NCI-H524 (cell line): Measurements from ENCODE around the gene CD83.
A peak's percentile ranks its signal among the peaks of the same experiment; 100 is the strongest.

Experiments used
- DNase-seq, 2 experiments: peaks; one replicate each; lab custom pipeline; 2025; lab: John Stamatoyannopoulos, UW

The CD83 gene

DNA sequence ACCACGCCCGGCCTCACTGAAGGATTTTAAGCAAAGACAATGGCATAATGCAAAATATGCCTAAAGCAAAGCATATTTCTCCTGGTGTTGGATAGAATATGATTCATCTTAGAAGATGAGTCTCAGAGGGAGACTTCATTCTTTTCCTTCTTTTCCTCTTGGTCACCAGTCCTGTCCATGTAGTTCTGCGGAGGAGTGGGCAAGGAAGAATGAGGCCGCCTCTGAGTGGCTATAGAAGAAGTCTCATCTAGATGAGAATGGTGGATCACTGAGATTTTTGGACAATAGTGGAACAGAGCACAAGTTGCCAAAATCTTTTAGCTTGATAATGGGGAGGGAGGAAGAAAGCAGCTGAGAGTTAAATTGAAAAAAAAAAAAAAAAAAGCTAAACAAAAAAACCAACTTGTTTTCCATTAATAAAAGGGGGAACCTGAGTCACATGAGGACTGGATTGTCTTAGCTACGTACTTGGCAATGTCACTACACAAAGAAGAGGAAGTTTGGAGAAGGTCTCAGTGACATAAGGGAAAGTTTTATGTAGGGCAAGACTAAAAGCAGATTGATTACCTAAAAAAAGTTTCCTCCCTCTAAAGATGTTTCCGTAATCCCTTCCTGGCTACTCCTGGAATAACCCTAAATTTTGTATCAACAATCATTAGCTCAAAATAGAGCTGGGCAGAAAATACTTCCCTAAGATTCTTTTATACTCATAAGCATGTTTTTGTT, 6.0 kb downstream of the CD83 start:
- no peak for DNase-seq

GRCh38 chr6:14125346-14125745, 7.8 kb downstream of the CD83 start:
- no peak for DNase-seq

GRCh38 chr6:14126191-14126590, 8.6 kb downstream of the CD83 start:
- no peak for DNase-seq

- DNase-seq, result no peak
These were observed 10.0 kb downstream of the CD83 start for GRCh38 chr6:14127611-14128010.

DNA sequence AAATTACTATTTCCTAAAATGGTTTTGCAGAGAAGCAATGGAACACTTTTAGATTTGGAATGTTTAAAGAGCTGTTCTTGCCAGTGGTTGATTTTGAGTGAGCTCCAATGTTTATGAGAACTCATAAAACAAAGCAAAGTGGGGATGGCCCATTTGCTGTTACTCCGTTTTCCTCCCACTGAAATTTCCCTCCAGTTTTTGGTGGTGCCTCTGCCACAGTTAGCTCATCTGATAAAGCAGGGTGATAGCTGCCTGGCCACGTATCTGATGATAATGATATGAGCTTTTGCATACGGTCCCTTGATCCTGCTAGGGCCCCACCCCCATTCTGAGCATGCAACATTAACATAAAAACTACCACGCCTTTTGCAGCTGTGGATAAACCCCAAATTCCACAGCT, 10.4 kb downstream of the CD83 start:
- no peak for DNase-seq

DNA sequence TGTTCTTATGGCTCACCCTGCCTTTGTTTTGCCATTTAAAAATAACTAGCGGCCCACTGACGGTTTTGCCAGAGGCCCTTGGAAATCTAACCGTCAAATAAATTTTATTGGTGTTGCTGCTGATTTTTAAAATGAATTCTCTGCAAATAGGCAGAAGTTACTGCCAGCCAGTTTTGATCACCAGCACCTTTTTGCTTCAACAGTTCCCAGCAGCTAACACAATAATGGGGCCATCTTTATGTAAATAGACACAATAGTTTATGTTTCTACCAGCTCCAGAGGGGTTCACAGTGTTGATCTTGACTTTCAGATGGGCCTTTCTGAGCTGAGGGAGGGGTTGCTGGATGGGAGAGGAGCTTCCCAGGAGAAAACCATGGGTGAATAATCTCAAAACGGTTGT, 11.2 kb downstream of the CD83 start:
- no peak for DNase-seq

DNA sequence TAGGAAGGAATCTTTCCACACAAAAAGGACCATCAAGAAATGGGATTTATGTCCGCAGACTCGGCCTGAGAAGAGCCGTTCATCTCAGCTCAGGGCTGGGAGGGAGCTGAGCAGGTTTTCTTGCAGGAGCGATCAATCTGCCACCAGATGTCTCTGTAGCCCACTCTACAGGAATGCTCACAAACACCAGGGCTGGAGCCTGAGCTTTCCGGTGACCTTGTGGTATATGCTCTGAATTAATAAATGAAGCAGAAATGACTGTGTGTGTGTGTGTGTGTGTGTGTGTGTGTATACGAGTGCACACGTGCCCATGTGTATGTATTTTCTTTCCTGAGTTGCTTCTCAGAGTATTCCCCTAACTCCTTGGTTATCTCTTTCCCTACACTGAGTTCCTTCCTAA, 12.0 kb downstream of the CD83 start:
- peak; percentile 52 to 79 for DNase-seq

GRCh38 chr6:14130435-14131075, 13.0 kb downstream of the CD83 start:
- DNase-seq, result no peak

GRCh38 chr6:14131579-14131978, 14.0 kb downstream of the CD83 start:
- no peak for DNase-seq

DNA sequence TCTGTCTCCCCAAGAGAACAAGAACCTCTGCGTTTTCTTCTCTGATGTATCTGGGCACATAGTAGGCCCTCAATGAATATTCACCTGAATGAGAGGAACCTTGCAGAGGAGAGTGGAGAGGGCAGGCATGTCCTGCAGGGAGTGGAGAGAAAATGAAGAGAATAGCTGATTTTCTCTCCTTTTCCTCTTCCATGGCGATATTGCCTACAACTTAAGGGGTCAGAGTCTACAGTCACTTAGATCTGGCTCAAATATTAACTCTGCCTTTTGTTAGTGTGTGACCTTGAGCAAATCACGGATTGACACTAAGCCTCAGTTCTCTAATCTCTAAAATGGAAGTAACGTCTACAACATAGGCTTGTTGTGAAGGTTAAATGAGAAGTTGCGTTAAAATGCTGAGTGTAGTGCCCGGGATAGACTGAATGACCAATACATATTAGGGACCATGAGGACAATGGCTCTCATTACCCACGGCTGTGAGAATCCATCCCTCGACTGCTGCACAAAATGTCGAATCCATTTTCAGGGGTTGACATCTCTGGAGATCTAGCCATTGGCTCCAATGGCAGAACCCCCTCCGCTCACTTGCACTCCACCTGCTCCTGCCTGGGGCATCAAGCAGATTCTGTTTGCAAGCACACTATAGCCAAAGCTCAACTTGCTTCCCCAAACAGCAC, 14.8 kb downstream of the CD83 start:
- DNase-seq, result no peak

- DNase-seq, result no peak
These were observed 15.3 kb downstream of the CD83 start for GRCh38 chr6:14132921-14133275.

DNA sequence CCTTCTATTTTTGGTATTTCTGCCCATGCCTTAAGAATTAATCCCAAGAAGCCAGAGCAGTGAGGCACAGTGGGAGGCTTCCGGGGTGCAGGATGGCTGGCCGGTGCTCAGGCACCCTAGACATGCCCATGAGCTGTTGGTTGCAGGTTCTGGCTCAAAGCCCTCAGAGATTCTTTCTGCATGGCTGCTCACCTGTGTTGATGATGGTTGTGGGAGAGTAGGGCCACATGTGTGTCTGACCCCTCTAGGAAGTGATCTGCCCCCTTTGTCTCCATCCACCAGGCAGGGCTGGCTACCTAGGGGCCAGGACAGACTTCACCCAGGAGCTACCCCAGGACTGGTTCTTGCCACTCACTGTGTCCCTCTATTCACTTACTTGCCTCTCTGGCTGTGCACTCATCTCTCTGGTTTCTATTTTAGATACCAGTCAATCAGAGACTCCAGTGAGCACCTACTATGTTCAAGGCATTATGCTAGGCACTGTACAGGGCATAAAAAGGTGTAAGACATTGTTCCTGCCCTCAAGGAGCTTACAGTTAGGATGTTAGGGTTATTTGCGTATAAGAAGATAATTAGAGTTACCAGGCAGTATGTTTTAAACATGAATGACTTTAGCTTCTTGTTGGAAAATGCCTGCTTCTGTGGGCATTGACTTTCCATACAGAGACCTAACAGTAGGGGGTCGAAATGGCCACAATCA, 16.8 kb downstream of the CD83 start:
- no peak for DNase-seq

- no peak for DNase-seq
These were observed 18.4 kb downstream of the CD83 start for GRCh38 chr6:14135893-14136539.

DNA sequence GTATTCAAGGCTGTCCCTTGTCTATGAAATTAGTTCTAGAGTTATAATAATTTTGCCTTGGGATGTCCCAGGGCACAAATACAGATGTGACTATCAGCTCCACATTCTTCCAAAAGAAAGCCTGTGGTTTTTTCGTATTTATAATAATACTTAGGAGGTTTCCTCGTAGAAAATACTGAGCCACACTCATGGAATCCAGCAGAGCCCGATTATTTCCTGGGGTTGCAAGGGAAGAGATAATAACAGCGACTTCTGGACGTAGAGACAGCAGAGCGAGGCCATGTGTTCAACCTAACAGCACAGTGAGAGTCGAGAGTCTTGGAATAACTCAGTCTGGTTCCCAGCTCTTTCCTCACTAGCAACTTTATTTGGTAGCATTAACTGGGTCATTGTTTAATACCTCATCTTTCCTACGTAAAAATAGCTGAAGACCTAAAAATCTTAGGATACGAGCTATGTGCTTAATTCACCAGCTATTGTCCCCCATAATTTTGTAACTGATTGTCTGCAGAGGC, 21.2 kb downstream of the CD83 start:
- no peak for DNase-seq

DNA sequence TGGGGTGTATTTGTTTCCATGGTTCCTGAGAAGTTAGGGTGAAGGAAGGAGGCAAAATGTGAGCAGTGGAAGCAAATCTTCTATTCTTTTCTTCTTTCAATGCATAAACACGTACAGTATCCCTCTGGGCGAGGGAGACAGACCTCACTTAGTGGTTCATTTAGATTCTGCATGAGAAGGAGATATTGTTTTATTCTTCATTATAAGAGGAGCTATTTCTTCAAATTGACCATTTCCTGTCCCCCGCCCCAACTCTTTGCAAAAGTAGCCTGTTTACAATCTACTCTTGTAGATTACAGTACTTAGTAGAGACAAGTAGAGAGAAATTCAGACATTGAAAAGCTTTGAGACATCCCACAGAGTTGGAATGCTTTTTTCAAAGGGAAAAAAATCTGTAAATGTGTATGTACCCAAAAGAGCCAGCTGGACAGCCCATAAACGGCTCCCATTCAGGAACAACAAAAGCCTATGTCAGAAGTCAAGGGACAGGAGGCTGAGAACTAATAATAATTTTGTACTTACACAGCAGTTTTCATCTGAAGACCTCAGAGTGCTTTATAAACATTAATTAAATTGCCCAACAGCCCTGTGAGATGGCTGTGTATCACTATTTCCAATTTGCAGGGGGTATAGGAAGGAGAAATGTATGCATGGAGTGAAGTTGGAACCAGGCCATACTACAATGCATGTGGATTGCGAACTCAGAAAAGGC, 23.9 kb downstream of the CD83 start:
- no peak for DNase-seq

GRCh38 chr6:14142063-14142450, 24.5 kb downstream of the CD83 start:
- no peak for DNase-seq

DNA sequence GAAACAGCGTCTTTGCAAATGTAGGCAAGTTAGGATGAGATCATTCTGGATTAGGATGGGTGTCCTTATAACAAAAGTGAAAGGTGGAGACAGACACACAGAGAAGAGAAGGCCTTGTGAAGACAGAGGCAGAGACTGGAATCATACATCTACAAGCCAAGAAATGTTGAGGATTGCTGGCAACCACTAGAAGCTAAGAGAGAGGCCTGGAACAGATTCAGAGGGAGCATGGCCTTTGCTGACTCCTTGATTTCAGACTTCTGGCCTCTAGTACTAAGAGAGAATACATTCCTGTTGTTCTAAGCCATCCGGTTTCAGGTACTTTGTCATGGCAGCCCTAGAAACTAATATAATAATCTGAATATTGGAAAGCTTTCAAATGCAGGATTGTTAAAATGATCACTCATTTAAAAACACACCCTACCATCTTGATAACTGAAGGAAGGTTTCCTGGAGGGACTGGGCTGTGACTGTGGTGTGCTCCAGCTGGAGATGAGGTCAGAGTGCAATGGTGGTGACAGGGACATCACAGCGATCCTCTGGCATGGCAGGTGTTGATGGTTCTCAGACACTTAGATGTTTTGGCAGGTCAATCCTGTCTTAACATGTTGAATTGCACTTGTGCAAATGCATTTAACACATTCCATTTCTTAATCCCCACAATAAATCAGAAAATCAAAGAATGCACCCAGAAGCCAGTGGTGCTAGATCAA, 25.1 kb downstream of the CD83 start:
- no peak for DNase-seq

GRCh38 chr6:14143305-14143704, 25.7 kb downstream of the CD83 start:
- DNase-seq, result no peak

DNA sequence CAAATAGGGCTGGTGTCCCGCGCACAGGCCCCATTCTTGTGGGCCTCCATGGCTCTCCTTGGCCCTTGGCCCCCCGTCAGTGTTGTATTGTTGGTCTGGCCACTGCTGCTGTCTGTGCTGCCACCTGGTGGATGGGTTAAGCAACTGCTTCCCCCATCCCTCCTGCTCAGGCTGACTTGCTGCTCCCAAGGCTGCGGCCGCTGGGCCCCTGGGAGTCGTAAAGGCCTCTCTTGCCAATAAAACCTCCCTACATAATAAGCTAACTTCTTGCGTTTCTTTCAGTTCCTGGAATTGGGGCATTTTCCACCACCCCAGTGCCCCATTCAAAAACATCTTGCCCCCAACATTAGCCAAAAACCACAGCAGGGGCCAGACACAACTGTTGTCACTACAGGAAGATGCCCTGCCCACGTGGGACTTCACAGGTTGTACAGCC, 27.1 kb downstream of the CD83 start:
- DNase-seq, result peak; percentile 51 to 66

DNA sequence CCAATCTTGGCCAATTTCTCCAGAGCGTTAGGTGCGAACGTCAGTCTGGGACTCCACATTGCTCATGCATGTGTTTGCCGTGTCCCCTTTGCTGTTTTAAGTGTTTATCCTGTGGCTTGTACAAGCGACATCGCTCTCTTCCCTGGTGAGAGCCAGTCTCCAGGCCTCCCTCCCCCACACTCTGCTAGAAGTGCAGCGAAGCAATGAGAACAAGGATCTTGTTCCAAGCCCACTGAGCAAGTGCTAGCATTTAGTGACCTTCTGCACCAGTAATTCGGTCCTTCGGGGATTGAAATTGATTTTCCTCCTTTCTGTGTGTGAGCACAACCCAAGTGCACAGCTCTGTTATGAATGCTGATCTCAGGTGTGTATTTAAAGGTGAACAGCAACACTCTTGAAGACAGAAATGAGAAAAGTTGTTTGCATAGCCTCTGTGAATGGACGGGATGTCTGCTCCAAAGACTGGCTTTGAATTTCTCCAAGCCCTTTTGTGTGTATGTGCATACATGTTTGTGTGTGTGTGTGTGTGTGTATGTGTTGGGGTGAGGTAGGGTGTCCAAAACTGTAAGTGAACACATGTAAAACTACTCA, 29.0 kb downstream of the CD83 start:
- no peak for DNase-seq
